T-helper 1 cell treated with Interleukin-12 subunit alpha and Interleukin-12 subunit beta and Interleukin-4 antibody, amounts not matched to agents 30 ng/mL and 1 ng/mL, for 36 hours (primary cell): ENCODE measurements around the gene CHST11. TPM values are rescaled to one million over a fixed set of nuclear protein-coding genes. Genes with fewer than 3 reads are reported as not detected.
"Not testable (repeated sequence)": the region's sequence is repeated elsewhere in the genome, so short reads cannot be mapped to it uniquely, and the experiment has no call there.

Experiments used
- intact Hi-C: fragments of 100-400 bp; cut with micrococcal nuclease; formaldehyde crosslinking; loops from one replicate; pipeline ENCODE4 v1.15.1; 2024
- total RNA-seq: library from RNA; stranded (reverse); gene quantifications from 2 replicates; pipeline ENCODE4 v1.2.3, GENCODE V29; 2022

Gene CHST11
- total RNA-seq, 1 donor from 2014 or later: 122 TPM

GRCh38 chr12:104519190-104520019 lies 62.7 kb downstream of the CHST11 start:
- intact Hi-C loops: loop anchor here (5.0 kb wide), 1 partner anchor 137 kb away; no protein-coding TSS in a partner anchor

- intact Hi-C loops: loop anchor here (5.0 kb wide), 1 partner anchor 138 kb away; no protein-coding TSS in a partner anchor
Observed at GRCh38 chr12:104520242-104520900, 63.6 kb downstream of the CHST11 start.

- intact Hi-C loops: loop anchor here (5.0 kb wide), 1 partner anchor 139 kb away; no protein-coding TSS in a partner anchor
Observed at GRCh38 chr12:104521731-104522130, 65.0 kb downstream of the CHST11 start.

GRCh38 chr12:104522985-104523722 lies 66.4 kb downstream of the CHST11 start:
- intact Hi-C loops: loop anchor here (5.0 kb wide), 1 partner anchor 141 kb away; no protein-coding TSS in a partner anchor

GRCh38 chr12:104524034-104524832 lies 67.5 kb downstream of the CHST11 start:
- intact Hi-C loops: loop anchor here (5.0 kb wide), 1 partner anchor 142 kb away; no protein-coding TSS in a partner anchor

GRCh38 chr12:104526320-104526719 lies 69.6 kb downstream of the CHST11 start:
- intact Hi-C loops: no loop called here

- intact Hi-C loops: no loop called here
Observed at GRCh38 chr12:104526751-104527150, 70.0 kb downstream of the CHST11 start.

- intact Hi-C loops: not testable (repeated sequence)
Observed at GRCh38 chr12:104527653-104528052, 70.9 kb downstream of the CHST11 start.

GRCh38 chr12:104529130-104529874 lies 72.6 kb downstream of the CHST11 start:
- intact Hi-C loops: no loop called here

GRCh38 chr12:104532636-104533035 lies 75.9 kb downstream of the CHST11 start:
- intact Hi-C loops: no loop called here

GRCh38 chr12:104533134-104533533 lies 76.4 kb downstream of the CHST11 start:
- intact Hi-C loops: no loop called here

- intact Hi-C loops: no loop called here
Observed at GRCh38 chr12:104534162-104534856, 77.6 kb downstream of the CHST11 start.

- intact Hi-C loops: no loop called here
Observed at GRCh38 chr12:104534857-104535248, 78.1 kb downstream of the CHST11 start.

- intact Hi-C loops: no loop called here
Observed at GRCh38 chr12:104535369-104535768, 78.6 kb downstream of the CHST11 start.

GRCh38 chr12:104536841-104537240 lies 80.1 kb downstream of the CHST11 start:
- intact Hi-C loops: no loop called here

GRCh38 chr12:104538056-104538455 lies 81.3 kb downstream of the CHST11 start:
- intact Hi-C loops: no loop called here

GRCh38 chr12:104538891-104539462 lies 82.2 kb downstream of the CHST11 start:
- intact Hi-C loops: no loop called here

GRCh38 chr12:104544836-104545235 lies 88.1 kb downstream of the CHST11 start:
- intact Hi-C loops: no loop called here

GRCh38 chr12:104546575-104546974 lies 89.8 kb downstream of the CHST11 start:
- intact Hi-C loops: no loop called here
